ENCODE data around the gene PNN. TPM values are rescaled to one million over a fixed set of nuclear protein-coding genes. Genes with fewer than 3 reads are reported as not detected.

Gene PNN
- total RNA-seq, 3 donors from 2014 or later (not counting 1 experiment from before 2014, with no cell fraction given) = 121 to 153 (median 145) TPM

DNA sequence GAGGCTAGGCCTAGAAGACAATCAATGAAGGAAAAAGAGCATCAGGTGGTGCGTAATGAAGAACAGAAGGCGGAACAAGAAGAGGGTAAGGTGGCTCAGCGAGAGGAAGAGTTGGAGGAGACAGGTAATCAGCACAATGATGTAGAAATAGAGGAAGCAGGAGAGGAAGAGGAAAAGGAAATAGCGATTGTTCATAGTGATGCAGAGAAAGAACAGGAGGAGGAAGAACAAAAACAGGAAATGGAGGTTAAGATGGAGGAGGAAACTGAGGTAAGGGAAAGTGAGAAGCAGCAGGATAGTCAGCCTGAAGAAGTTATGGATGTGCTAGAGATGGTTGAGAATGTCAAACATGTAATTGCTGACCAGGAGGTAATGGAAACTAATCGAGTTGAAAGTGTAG is 5.5 kb downstream of the PNN start:
- Mint-ChIP-seq H3K9me3 (no peaks in the 10 kb centered on the region), H3K36me3 (peaks cover 21% of the 10 kb centered on the region)

GRCh38 chr14:39181026-39181692 is 6.1 kb downstream of the PNN start:
- WGBS (ENCODE audit: insufficient coverage) = 95% methylated on average over 7 of the region's 7 CpGs
- H3K27me3 Mint-ChIP-seq (ENCODE audit: low read depth in 2 of 2) = no peaks in the 10 kb centered on the region
- DNase-seq = no peak
- H3K4me3 ChIP-seq (ENCODE audit: low read length) = no peak overlapping the region
- H3K4me3 Mint-ChIP-seq = no peak overlapping the region
- no peaks in the 10 kb centered on the region for H3K9me3 Mint-ChIP-seq
- peaks cover 21% of the 10 kb centered on the region for H3K36me3 Mint-ChIP-seq
- no peak for TF ChIP-seq CTCF (IDR thresholded peaks at IDR 0.05)
- H3K4me1 ChIP-seq (ENCODE audit: control insufficient read depth, insufficient read depth, low read length) = peaks cover 4% of the 10 kb centered on the region
- no peak overlapping the region for H3K27ac ChIP-seq (ENCODE audit: low read length)
- H3K36me3 ChIP-seq (ENCODE audit: control insufficient read depth, insufficient read depth, low read length) = peaks cover 83% of the 10 kb centered on the region
- intact Hi-C loops (cut with micrococcal nuclease) = no loop called here
- H3K27ac Mint-ChIP-seq = no peak overlapping the region
- peaks cover 22 to 25% of the 10 kb centered on the region in 2 donors for H3K4me1 Mint-ChIP-seq
- no peaks in the 10 kb centered on the region for H3K9me3 ChIP-seq (ENCODE audit: control insufficient read depth, insufficient read depth, low read length)
- ATAC-seq = peak in 1 of 3 donors; percentile 19
- no peaks in the 10 kb centered on the region for H3K27me3 ChIP-seq (ENCODE audit: control insufficient read depth, insufficient read depth, low read length)

More for the DNA sequence above, 5.5 kb downstream of the PNN start:
- H3K27ac ChIP-seq (ENCODE audit: low read length) = no peak overlapping the region
- H3K9me3 ChIP-seq (ENCODE audit: control insufficient read depth, insufficient read depth, low read length) = no peaks in the 10 kb centered on the region
- Mint-ChIP-seq H3K4me1 (peaks cover 27 to 31% of the 10 kb centered on the region in 2 donors), H3K27ac (no peak overlapping the region), H3K4me3 (no peak overlapping the region), H3K27me3 (ENCODE audit: low read depth in 2 of 2) (no peaks in the 10 kb centered on the region)
- TF ChIP-seq CTCF (IDR thresholded peaks at IDR 0.05) = no peak
- DNase-seq (no peak), ATAC-seq (no peak)
- intact Hi-C loops (cut with micrococcal nuclease) = no loop called here
- peaks cover 9% of the 10 kb centered on the region for H3K4me1 ChIP-seq (ENCODE audit: control insufficient read depth, insufficient read depth, low read length)
- no peak overlapping the region for H3K4me3 ChIP-seq (ENCODE audit: low read length)
- 92% methylated on average over 5 of the region's 5 CpGs for WGBS (ENCODE audit: insufficient coverage)
- no peaks in the 10 kb centered on the region for H3K27me3 ChIP-seq (ENCODE audit: control insufficient read depth, insufficient read depth, low read length)
- H3K36me3 ChIP-seq (ENCODE audit: control insufficient read depth, insufficient read depth, low read length) = peaks cover 83% of the 10 kb centered on the region

- 91% methylated on average over 5 of the region's 5 CpGs for WGBS (ENCODE audit: insufficient coverage)
- H3K4me1 Mint-ChIP-seq = peaks cover 21 to 24% of the 10 kb centered on the region in 2 donors
- intact Hi-C loops (cut with micrococcal nuclease) = no loop called here
- DNase-seq (no peak), ATAC-seq (no peak)
- H3K27ac Mint-ChIP-seq = no peak overlapping the region
- H3K9me3 Mint-ChIP-seq = no peaks in the 10 kb centered on the region
- peaks cover 81% of the 10 kb centered on the region for H3K36me3 ChIP-seq (ENCODE audit: control insufficient read depth, insufficient read depth, low read length)
- no peaks in the 10 kb centered on the region for H3K4me1 ChIP-seq (ENCODE audit: control insufficient read depth, insufficient read depth, low read length)
- no peaks in the 10 kb centered on the region for H3K27me3 ChIP-seq (ENCODE audit: control insufficient read depth, insufficient read depth, low read length)
- no peak overlapping the region for H3K27ac ChIP-seq (ENCODE audit: low read length)
- no peak for TF ChIP-seq CTCF (IDR thresholded peaks at IDR 0.05)
- no peak overlapping the region for H3K4me3 Mint-ChIP-seq
- H3K27me3 Mint-ChIP-seq (ENCODE audit: low read depth in 2 of 2) = no peaks in the 10 kb centered on the region
- no peak overlapping the region for H3K4me3 ChIP-seq (ENCODE audit: low read length)
- peaks cover 20% of the 10 kb centered on the region for H3K36me3 Mint-ChIP-seq
- H3K9me3 ChIP-seq (ENCODE audit: control insufficient read depth, insufficient read depth, low read length) = no peaks in the 10 kb centered on the region
Observed at GRCh38 chr14:39181693-39182047, 6.6 kb downstream of the PNN start.

All from natural killer cell (primary cell).